ENCODE results near the gene KLHDC8B.

The KLHDC8B gene

DNA sequence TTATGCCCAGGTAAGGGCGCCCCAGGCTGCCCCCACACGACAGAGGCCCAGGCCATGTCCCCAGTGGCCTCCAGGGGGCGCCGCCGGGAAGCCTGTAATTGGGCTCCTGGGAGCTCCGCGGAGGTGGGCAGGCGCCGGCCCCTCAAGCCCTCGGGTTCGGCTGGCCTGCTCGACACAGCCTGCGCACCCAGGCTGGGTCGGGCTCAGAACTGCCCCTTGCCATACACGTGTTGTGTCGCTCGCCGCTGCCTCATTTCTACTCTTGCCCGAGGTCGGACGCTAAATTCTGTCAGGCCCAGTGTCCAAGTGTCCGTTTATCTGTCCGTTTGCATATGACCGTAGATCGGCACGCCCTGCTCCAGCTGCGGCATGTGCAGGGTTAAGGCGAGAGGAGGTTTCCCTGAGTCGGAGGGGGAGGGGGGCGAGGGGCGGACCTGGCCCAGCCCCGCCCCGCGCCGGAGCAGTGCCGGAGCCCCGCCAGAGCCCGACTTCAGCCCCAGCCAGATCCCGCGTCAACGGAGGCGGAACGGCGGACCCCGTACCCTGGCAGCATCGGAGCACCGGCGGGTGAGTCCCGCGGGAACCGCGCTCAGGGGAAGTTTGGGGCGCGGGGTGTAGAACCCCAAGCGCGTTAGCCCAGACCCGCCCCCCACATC, at the start of gene KLHDC8B:
KLHDC8B (plus strand) TSS at position 480 of the 656 bp plus-strand sequence. CDS start 1,172 bp downstream, outside the sequence.
- DNase-seq (ENCODE audit: low read depth in 2 of 2, low spot score in 1 of 2): peak; percentile 56 to 58

DNA sequence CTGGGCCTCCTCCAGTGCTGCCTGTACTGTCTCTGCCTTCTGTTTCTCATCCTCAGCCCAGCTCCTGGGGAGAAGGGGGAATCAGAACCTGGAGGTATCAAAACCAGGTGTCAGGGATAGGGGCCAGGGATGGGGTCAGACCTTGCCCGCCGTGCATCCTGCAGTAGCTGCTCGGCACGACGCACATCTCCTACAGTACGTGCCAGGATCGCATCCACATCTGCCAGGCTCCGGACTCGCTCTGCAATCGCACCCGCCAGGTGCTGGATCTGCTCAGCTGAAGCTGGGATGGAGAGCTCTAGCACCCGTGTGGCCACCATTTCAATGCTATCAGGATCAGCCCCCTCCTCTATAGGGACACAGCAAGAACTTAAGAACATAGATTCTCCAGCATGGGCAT, 49.4 kb upstream of the KLHDC8B start:
- DNase-seq (ENCODE audit: low read depth in 2 of 2, low spot score in 1 of 2): no peak

DNA sequence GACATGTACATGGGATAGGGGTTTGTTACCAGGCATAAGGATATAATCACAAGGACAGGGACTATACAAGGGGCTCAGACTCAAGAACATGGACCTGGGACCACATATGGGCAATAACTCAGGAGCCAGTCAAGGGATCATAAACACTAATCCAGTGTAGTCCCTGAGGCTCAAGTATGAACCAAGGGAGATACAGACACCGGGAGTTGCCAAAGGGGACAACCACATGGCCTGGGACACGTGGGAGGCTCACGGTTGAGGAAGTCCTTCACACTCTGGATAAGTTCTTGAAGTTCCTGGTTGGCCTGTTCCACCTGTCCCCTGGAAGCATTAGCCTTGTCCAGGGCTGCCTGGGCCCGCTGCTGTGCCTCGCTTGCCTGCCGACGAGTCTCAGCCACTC, 48.9 kb upstream of the KLHDC8B start:
- DNase-seq (ENCODE audit: low read depth in 2 of 2, low spot score in 1 of 2): no peak

DNA sequence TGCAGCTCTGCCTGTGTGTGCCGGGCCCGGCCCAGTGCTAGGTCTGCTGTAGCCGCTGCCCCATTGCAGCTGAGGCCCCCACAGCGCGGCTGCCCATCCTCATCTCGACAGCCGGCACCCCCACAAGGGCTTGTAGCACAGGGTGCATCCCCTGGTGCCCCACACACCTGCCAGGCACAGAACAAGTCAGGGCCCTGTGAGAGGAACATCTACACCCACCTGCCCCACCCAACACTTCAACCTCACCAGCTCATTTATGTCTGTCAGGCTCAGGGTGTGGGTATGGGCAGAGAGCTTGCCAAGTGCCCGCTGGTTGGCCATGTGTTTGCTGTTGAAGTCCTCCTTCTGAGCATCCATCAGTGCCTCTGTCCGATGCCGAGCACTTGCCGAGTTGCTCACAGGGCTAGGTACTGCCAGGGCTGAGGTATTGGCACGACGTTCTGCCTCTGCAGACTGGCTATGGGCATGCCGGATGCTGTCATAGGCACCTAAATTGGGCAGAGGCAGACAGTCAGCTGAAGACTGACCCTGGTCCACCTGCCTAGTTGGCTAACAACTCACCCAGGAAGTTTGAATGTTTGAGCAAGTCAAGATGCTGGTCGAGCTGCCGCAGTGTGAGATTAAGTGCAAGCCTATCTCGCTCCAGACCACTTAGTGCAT, 48.4 kb upstream of the KLHDC8B start:
- DNase-seq (ENCODE audit: low read depth in 2 of 2, low spot score in 1 of 2): no peak

DNA sequence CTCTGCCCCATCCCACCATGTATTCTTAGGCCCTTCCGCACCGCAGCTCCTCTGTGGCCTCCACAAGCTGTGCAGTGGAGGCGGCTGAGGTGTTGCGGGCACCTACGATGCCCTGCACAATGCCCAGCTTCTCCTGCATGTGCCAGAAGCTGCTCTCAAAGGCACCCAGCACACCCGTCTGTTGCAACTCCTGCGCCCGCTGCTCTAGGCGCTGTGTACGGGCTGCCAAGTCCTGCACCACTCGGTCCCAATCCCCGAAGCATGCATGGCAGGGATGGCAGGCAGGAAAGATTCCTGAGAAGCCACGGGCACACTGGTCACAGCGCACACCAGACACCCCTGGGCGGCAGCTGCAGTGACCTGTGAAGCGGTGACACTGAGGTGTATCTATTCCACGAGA, 47.7 kb upstream of the KLHDC8B start:
- no peak for DNase-seq (ENCODE audit: low read depth in 2 of 2, low spot score in 1 of 2)

DNA sequence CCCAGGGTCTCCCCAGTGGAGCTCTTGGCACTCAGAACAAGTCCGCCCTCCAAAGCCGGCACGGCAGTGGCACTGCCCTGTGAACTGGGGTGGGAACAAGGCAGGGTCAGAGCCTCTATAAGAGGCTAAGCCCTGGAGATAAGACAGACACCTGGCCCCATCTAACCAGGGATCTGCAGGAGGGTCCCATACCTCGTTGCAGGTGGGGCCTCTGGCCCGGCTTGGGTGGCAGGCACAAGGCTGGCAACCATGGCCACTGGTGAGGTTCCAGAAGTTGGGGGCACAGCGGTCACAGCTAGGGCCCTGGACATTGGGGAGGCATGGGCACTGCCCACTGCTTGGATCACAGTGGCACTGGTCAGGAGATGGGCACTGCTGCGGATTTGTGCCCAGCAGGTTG, 47.2 kb upstream of the KLHDC8B start:
- DNase-seq (ENCODE audit: low read depth in 2 of 2, low spot score in 1 of 2): no peak

DNA sequence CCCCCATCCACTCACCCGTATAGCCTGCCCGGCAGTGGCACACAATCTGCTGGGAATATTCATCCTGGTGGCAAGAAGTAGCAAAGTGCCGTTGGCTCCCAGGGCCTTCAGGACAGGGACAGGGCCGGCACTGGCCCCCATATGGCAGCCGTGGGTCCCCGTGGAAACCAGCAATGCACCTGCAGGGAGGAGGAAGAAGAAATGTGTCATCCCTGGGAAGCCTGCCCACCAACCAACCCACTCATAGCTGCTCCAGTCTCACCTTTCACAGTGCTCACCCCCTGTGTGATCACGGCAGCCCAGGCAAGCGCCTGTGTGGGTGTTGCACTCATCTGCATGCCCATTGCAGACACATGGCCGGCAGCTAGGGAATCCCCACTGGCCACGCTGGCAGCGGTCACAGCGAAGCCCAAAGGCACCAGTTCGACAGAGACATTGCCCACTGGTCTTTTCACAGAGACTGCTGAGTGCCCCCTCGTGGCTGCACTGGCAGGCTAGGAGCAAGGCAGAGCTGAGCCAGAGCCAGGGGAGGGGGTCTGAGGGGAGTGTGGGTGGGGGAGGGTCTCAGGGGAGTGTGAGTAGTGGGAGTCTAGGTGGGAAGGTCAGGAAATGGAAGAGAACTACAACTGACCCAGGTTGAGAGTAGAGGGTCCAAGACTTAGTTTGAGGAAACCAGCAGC, 46.3 kb upstream of the KLHDC8B start:
- no peak for DNase-seq (ENCODE audit: low read depth in 2 of 2, low spot score in 1 of 2)

DNA sequence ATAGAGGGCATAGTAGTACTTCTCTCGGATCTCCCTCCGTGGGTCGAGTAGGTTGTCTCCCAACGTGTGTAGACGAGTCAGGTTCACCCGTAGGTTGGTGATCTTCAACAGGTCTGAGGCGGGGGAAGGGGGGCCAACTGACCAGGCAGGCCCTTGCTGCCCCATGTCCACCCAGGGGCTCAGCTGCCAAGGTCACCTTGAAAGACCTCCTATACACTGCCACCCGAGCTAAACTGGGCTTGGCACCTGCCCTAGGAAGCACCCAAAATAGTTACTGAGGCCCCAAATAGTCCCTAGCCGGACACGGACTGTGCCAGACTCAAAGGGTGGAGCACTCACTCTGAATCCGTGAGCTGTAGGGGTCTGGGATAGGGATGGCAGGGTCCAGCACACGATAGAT, 40.4 kb upstream of the KLHDC8B start:
- no peak for DNase-seq (ENCODE audit: low read depth in 2 of 2, low spot score in 1 of 2)

DNA sequence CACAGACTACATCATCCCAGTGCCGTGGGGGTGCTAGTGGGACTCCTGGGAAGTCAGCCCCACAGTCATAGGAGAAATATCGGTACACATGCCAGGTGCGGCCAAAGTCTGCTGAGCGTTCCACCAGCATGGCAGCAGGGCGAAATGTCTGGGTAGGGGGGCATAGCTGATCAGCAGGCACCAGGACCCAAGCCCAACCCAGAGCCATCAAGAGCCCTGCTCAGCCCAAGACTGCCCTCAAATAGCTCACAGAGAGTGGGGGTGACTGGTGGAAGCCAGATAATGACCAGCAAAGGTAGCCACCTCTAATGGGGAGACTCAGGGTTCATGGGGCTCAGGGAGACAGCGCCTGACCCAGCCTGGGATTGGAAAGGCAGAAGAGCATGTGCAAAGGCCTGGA, 39.8 kb upstream of the KLHDC8B start:
- no peak for DNase-seq (ENCODE audit: low read depth in 2 of 2, low spot score in 1 of 2)

DNA sequence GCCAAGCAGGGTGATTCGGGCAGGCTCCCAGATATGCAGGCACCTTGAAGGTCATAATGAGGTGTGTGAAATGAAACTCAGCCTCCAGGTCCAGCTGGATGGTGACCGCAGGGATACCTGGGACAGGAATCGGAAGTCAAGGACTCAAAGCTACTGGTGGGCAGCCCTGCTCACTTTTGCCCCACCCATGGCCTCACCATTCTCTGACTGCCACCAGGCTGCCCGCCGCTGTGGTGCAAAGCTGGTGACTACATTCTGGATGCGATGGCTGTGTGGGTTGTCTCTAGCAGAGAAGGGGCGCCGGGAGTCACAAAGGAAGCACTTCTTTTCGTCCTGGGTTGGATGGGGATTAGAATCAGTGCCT, 39.3 kb upstream of the KLHDC8B start:
- DNase-seq (ENCODE audit: low read depth in 2 of 2, low spot score in 1 of 2): no peak

DNA sequence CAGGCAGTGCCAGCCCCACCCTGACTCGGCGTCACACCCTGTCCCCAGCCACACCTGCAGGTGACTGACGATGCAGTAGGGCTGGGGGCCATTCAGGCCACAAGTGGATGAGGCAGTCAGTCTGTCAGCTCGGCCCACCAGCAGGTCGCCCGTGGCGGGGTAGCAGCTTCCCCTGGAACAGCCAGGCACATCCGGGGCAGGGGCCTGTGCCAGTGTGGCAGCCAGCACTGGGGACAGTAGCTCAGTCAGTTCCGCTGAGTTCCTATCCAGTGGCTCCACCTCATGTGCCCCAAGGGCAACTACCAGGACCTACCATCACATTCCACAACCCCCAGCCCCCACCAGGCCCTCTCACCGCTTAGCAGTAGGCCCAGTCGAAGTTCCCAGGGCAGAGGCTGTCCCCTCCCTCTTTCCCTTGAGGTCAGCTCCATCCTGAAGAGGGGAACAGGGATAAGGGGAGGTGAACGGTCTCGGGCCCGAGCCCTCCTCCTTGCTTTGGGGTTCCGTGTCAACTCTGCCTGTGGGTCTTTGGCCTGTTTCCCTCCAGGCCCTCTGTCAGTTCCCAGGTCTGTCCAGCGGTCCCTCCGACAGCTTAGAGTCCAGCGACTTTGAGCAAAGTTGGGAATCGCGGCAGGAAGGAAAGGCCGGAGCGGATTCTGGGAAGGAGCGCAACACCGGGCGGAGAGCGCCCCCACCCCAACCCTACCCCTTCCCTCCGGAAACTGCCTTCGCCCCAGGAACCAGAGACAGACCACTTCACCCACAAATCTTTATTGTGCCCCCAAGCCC, 38.8 kb upstream of the KLHDC8B start, which contains the start of gene LAMB2:
LAMB2 (minus strand) TSS at position 614 of the 789 bp plus-strand sequence; CDS start at position 431, 183 bp downstream.
- no peak for DNase-seq (ENCODE audit: low read depth in 2 of 2, low spot score in 1 of 2)

DNA sequence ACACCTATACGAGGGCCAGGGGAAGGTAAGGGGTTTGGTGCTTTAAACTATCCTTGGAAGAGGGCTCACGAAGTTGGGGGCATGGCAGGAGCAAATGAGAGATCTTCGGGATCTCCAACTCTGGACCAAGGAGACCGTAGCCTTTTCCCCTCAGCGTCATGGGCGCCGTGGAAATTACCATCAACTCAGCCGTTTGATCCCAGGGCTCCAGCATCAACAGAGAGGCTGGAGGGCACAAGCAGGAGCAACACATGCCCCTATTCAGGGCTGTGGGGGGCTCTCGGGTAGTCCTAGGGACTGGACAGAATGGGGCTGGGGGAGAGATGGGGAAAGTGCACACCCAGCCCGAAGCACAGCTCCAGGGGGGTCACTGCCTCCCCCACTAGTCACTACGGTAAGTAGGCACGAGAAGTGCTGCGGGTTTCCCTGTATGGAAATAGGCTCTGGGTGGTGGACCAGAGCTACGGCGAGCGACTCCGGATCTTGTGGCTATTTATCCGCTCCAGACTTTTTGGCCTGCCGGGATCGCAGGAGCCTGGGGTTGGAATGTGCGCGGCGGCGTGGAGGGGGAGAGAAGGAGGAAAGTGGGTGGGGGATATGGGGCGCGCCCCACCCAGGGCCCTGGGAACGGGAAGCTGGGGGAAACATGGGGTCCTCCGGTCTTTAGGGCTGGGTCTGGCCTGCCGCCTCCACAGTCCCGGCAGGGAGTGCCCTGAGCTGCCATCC, 38.0 kb upstream of the KLHDC8B start:
- DNase-seq (ENCODE audit: low read depth in 2 of 2, low spot score in 1 of 2): no peak

DNA sequence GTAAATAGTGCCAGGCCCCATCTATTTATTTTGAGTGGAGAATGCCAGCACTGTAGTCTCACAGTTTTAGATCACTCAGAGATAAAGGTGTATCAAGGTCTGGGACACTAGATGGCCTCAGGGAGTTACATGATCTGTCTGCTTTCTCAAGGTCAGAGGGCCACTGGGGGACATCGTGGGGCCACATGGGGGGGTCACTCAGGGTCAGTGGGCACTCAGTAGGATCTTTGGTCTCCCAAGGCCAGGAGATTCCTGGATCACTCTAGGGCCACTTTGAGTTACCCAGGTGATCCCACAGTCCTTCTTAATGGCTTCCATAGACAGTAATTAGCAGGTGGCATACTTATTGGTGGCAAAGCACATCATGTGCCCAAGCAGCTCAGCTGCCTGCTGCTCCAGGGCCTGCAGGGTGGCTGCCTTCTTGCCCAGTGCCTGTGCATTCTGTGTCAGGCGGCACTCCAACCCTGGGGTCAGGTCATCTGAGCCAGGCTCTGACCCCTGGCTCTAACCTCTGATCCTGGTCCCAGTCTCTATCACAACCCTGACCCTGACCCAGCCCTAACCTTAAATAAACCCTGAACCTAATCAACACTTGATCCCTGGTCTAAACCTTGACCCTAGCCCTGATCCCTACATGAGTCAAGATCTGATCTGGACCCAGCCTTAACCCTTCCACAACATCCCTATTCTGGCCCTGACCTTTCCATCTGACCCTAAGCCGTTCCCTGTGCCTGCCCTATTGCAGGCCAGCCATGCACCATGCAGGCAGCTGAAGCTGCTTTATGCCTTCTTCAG, 36.7 kb upstream of the KLHDC8B start:
- no peak for DNase-seq (ENCODE audit: low read depth in 2 of 2, low spot score in 1 of 2)

DNA sequence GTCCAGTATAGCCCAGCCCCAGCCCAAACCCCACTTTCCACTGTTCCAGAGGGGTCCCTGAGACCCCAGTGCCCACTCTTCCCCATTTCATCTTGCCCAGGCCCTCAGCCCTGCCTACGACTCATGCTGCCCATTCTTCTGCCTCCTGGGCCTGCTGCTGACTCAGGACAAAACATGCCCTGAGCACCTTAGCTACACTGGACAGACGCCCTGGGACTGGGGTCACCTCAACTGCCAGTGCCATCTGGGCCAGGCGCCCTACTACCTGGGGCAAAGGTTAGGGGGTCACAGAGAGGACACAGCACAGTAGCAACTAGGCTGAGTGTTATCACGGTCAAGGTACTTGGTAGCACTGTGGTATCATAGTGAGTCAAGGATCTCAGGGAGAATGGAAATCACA, 35.9 kb upstream of the KLHDC8B start:
- no peak for DNase-seq (ENCODE audit: low read depth in 2 of 2, low spot score in 1 of 2)

DNA sequence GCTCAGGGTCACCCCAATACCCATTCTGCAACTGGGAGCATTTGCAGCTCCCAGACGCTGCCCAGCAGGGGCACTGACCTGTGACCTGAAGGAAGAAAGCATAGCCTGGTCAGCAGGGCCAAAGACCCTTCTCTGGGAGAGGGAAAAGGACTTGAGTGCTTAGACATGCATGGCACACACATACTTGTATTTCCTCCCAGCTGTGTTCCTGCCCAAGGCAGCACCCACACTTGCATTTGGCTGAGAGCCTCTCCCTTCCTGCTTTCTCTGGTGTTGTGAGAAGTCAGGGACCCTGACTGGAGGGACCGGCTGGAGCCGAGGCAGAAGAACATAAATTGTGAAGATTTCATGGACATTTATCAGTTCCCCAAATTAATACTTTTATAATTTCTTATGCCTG, 31.3 kb upstream of the KLHDC8B start:
- no peak for DNase-seq (ENCODE audit: low read depth in 2 of 2, low spot score in 1 of 2)

DNA sequence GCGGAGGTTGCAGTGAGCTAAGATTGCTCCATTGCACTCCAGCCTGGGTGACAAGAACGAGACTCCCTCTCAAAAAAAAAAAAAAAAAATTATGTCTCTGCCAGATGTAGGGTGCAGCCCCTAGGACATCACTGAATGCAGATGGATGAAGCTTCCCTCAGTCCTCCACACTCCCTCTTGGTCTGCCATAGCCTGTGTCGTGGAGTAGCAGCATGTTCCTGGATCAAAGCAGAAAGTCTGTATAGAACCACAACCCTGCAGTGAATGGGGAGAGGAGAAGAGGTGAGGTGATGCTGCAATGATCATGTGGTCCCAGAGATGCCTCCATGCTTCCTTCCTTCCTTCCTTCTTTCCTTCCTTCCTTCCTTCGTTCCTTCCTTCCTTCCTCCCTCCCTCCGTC, 23.2 kb upstream of the KLHDC8B start:
- DNase-seq (ENCODE audit: low read depth in 2 of 2, low spot score in 1 of 2): no peak

DNA sequence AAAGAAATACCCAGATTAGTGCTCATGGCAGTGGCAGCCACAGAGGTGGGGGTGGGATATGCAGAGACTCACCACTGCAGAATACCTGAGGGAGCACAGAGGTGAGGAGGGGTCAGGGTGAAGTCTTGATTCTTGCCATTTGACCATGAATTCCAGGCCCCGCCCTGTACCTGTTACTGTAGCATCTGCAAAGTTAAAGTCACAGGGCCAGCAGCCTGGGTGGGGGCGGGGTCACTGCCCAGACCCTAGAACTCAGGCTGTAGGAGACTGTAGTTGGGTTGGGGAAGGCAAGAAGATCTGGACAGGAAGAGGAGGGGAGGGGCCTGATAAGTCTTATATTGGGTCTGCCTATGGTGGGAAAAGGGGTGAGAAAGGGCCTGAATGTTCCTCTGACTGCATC, 19.8 kb upstream of the KLHDC8B start:
- no peak for DNase-seq (ENCODE audit: low read depth in 2 of 2, low spot score in 1 of 2)

DNA sequence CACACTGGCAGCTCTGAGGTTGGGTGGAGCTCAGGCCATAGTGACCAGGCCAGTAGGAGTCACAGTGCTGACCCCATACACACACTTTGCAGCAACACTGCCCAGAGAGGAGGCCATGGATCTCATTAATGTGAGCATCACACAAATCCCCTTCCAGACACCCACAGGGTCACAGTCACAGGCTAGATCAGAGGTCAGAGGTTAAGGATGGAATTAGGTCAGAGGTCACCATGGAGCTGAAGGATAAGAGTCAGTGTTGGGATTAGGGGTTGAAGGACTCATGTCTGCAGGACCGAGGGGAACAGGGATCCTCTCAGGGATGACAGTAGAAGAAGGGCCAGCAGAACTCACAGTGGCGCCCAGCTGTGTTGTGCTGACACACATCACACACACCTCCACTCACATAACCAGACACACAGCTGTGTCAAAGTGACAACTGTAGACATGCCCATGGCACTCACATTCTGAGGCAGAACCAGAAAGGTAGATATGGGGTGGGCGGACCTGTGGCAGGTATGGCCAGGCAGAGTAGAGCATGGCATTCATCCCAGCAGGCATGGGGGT, 18.0 kb upstream of the KLHDC8B start:
- no peak for DNase-seq (ENCODE audit: low read depth in 2 of 2, low spot score in 1 of 2)

DNA sequence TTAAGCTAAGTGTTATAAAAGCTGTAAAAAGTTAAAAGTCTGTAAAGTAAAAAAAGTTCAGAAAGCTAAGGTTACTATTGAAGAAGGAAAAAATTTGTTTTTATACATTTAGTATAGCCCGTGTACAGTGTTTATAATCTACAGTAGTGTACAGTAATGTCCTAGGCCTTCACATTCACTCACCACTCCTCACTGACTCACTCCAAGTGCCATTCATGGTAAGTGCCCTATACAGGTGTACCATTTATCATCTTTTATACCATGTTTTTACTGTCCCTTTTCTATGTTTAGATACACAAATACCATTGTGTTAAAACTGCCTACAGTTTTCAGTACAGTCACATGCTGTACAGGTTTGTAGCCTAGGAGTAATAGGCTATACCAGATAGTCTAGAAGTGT, 14.1 kb upstream of the KLHDC8B start:
- no peak for DNase-seq (ENCODE audit: low read depth in 2 of 2, low spot score in 1 of 2)
